Dermis microvascular lymphatic vessel endothelial cell (primary cell): Measurements from ENCODE around the gene MST1. TPM values are rescaled to one million over a fixed set of nuclear protein-coding genes. Genes with fewer than 3 reads are reported as not detected.

ENCODE experiments used
- DNase-seq, 2 donors: peaks; one replicate each; pipeline versions ENCODE4 v3.0.0 to v3.0.0-alpha.2; 2010; ENCODE audit warnings: low read depth in 2 of 2
- total RNA-seq: library from RNA; depleted of rRNA; stranded (reverse); fragments of >200 nt; gene quantifications from 2 replicates; pipeline ENCODE4 v1.2.1, GENCODE V29; 2014

MST1 gene
- total RNA-seq, 1 donor from 2014 or later, result 1.8 TPM

DNA sequence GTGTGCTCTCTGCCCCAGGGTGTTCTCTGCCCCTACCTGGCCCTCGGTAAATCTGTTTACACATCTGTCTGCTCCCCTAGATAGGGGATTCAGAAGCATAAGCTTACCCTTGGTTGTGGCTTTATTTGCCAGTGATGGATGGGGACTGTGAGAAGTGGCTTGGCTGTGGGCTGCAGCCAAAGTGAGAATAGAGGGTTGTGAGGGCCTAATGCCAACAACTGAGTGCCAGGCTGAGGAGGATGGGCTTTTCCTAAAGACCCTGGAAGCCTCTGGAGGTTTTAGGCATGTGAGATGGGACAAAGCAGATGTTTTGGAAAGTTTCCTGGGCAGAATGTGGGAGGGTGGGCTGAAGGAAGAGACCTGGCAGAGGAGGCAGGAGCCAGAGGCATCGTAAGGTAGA, 30.6 kb downstream of the MST1 start:
- DNase-seq, result no peak

DNA sequence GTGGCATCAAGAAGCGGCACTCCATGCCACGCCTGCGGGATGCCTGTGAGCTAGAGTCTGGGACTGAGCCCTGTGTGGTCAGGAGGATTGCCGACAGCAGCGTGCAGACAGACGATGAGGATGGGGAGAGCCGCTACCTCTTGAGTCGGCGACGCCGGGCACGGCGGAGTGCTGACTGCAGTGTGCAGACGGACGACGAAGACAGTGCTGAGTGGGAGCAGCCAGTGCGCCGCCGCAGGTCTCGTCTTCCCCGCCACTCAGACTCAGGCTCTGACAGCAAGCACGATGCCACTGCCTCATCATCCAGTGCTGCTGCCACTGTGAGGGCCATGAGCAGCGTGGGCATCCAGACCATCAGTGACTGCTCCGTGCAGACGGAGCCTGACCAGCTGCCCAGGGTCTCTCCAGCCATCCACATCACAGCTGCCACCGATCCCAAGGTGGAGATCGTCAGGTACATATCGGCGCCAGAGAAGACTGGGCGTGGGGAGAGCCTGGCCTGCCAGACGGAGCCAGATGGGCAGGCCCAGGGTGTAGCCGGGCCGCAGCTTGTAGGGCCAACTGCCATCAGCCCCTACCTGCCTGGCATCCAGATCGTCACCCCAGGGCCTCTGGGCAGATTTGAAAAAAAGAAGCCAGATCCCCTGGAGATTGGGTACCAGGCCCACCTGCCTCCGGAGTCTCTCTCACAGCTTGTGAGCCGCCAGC, 31.9 kb downstream of the MST1 start:
- DNase-seq, result no peak

DNA sequence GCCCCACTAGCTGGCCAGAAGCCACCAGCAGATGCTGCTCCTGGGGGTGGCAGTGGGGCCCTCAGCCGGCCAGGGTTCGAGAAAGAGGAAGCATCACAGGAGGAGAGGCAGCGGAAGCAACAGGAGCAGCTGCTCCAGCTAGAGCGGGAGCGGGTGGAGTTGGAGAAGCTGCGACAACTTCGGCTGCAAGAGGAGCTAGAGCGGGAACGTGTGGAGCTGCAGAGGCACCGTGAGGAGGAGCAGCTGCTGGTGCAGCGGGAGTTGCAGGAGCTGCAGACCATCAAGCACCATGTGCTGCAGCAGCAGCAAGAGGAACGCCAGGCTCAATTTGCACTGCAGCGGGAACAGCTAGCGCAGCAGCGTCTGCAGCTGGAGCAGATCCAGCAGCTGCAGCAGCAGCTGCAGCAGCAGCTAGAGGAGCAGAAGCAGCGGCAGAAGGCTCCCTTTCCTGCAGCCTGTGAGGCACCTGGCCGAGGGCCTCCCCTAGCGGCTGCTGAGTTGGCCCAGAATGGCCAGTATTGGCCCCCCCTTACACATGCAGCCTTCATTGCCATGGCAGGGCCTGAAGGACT, 32.6 kb downstream of the MST1 start:
- no peak for DNase-seq

DNA sequence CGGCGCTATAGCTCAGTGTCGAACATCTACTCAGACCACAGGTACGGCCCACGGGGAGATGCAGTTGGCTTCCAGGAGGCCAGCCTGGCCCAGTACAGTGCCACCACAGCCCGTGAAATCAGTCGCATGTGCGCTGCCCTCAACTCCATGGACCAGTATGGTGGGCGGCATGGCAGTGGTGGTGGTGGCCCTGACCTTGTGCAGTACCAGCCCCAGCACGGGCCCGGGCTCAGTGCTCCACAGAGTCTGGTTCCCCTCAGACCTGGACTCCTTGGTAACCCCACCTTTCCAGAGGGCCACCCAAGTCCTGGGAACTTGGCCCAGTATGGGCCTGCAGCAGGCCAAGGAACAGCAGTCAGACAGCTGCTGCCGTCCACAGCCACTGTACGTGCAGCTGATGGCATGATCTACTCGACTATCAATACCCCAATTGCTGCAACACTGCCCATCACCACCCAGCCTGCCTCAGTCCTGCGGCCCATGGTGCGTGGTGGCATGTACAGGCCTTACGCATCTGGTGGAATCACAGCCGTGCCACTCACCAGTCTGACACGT, 33.5 kb downstream of the MST1 start:
- no peak for DNase-seq

DNA sequence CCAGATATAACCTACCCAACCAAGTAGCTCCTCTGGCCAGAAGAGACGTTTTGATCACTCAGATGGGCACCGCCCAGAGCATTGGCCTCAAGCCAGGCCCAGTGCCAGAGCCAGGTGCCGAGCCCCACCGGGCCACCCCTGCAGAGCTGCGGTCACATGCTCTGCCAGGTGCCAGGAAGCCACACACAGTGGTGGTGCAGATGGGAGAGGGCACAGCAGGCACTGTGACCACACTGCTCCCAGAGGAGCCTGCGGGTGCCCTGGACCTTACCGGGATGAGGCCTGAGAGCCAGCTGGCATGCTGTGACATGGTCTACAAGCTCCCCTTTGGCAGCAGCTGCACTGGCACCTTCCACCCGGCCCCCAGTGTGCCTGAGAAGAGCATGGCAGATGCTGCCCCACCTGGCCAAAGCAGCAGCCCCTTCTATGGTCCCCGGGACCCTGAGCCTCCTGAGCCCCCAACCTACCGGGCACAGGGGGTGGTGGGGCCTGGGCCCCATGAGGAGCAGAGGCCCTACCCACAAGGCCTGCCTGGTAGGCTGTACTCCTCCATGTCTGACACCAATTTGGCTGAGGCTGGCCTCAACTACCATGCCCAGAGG, 34.2 kb downstream of the MST1 start:
- no peak for DNase-seq

DNA sequence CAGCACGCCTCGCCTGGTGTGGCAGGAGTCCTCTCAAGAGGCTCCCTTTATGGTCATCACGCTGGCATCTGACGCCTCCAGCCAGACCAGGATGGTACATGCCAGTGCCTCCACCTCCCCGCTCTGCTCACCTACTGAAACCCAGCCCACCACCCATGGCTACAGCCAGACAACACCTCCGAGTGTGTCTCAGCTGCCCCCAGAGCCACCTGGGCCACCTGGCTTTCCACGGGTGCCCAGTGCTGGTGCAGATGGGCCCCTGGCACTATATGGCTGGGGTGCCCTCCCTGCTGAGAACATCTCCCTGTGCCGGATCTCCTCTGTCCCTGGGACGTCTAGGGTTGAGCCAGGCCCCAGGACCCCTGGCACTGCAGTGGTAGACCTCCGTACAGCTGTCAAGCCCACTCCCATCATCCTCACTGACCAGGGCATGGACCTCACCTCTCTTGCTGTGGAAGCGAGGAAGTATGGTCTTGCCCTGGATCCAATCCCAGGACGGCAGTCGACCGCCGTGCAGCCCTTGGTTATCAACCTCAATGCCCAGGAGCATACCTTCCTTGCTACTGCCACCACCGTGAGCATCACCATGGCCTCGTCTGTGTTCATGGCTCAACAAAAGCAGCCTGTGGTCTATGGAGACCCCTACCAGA, 35.0 kb downstream of the MST1 start:
- no peak for DNase-seq

DNA sequence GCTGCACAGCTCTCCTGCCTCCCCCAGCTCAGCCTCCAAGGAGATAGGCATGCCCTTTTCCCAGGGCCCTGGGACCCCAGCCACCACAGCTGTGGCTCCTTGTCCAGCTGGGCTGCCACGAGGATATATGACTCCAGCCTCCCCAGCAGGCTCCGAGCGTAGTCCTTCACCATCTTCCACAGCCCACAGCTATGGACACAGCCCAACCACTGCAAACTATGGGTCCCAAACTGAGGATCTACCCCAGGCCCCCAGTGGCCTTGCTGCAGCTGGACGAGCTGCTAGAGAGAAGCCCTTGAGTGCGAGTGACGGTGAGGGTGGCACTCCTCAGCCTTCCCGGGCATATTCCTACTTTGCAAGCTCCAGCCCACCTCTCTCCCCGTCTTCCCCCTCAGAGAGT, 35.7 kb downstream of the MST1 start:
- DNase-seq, result no peak

DNA sequence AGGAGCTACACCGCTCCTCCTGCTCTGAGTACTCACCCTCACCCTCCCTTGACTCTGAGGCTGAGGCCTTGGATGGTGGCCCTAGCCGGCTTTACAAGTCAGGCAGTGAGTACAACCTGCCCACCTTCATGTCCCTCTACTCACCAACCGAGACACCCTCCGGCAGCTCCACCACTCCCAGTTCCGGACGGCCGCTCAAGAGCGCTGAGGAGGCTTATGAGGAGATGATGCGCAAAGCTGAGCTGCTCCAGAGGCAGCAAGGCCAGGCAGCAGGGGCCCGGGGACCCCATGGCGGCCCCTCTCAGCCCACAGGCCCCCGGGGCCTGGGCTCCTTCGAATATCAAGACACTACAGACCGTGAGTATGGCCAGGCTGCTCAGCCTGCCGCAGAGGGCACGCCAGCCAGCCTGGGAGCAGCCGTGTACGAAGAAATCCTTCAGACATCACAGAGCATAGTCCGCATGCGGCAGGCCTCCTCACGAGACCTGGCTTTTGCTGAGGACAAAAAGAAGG, 36.3 kb downstream of the MST1 start:
- DNase-seq, result no peak

DNA sequence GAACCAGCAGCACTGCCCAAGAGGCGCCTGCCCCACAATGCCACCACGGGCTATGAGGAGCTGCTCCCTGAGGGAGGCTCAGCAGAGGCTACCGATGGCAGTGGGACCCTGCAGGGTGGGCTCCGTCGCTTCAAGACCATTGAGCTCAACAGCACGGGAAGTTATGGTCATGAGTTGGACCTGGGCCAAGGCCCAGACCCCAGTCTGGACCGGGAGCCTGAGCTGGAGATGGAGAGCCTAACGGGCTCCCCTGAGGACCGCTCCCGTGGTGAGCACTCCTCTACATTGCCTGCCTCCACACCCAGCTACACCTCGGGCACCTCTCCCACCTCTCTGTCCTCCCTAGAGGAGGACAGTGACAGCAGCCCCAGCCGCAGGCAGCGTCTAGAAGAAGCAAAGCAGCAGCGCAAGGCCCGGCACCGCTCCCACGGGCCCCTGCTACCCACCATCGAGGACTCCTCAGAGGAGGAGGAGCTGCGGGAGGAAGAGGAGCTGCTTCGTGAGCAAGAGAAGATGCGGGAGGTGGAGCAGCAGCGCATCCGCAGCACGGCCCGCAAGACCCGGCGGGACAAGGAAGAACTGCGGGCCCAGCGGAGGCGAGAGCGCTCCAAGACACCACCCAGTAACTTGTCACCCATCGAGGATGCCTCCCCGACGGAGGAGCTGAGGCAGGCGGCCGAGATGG, 36.9 kb downstream of the MST1 start:
- no peak for DNase-seq

DNA sequence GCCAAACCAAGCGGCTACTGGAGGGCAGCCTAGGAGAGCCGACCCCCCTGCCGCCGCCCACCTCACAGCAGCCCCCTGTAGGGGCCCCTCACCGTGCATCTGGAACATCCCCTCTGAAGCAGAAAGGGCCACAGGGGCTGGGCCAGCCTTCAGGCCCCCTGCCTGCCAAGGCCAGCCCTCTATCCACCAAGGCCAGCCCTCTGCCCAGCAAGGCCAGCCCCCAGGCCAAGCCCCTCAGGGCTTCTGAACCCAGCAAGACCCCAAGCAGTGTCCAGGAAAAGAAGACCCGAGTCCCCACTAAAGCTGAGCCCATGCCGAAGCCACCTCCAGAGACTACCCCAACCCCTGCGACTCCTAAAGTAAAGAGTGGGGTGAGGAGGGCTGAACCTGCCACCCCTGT, 38.6 kb downstream of the MST1 start:
- no peak for DNase-seq

DNA sequence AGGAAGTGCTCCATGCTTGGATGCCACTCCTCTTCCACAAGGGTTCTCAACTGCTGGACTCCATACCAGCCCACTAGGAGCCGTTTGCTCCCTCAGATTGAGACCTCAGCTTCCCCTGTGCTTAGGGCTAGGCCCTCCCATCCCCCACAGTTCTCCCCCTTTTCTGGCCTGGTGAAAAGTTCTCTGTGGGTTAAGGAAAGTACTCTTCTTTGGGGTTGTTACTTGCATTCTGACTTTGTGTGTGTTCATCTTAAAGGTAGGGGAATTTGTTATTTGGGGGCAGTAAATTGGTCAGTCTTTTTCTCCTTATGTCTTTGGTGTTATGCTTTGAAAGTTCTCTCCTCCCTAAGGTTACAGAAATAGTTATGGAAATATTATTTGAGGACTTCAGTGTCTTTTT, 39.1 kb downstream of the MST1 start:
- no peak for DNase-seq

DNA sequence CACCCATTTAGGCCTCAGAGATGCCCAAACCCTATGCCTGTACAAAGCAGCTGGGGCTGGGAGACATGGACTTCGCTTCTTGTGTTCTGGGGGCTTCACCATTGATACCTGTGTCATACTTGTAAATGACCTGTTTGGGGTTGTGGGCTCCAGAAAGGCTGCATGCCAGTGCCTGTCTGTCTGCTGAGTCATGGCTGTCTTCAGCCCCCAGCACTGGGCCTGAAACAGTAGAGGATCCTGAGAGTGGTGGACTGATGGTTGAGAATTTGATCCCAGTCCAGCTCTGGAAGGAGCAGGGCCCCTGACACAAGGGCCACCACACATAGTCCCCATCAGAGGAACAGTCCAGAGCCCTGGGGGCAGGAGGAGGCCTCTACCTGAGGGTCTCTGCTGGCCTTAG, 39.7 kb downstream of the MST1 start:
- no peak for DNase-seq

DNA sequence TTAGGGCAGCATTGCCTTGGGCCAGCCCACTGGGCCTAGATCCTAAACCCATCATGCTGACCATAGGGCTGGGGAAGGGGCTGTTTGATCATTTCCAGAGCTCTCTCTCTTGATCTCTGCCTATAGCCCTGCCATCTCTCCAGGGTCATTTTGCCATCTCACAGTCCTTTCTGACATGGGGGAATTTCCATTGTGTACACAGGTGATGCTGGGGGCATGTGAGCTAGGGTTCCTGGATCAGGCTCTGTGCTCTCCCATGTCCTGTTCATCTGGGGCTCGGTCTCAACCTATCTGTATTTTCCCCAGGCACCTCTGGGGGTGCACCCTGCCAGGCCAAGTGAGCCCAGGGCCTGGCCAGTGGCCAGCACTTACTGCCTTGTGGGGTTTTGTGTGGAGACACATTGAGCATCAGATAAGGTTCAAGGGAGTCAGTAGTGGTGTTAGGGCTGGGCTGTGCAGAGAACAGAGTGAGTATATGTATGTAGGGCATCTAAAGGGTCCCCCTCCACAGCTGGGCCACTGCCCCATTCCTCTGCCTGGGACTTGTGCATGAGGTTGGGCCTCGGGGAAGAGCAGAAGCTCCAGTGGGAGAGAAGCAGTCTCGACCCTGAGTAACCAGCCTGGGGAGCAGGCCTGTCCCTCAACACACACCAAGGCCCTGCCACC, 40.8 kb downstream of the MST1 start:
- DNase-seq, result no peak

DNA sequence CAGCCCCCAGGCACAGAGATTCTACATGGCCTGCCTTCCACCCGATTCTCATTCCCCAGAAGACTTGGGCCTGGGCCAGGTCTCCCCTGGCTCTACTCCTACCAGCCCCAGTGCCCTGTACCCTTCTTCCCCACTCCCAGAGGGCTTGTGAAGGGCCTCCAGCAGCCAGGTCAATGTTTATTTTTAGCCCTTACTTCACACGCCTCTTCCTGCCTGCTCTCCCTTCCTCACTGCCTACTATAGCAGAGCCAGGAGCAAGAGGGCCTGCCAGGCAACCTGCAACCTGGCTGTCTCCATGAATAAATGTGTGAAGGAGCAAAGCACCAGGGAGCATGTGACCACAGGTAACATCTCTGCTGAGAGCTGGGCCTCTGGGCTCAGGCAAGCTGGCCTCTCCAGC, 41.5 kb downstream of the MST1 start:
- DNase-seq, result no peak

DNA sequence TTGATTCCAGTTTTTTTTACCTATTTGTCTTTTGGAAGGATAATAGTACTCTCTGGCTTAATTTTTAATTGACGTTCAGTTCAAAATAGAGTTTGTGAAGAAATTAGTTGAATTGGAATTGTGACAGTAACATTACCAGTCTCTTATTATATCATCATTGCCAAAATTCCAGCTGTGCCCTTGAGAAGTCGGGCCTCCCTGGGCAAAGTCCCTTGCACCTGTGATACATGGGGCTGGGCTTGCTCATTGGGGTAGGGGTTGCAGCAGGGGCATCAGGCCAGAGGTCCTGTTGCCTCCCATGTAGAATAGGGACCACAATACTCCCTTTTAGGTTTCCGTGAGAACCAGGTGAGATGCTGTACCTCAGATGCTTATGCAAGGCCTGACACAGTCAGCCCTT, 43.0 kb downstream of the MST1 start:
- DNase-seq, result no peak

DNA sequence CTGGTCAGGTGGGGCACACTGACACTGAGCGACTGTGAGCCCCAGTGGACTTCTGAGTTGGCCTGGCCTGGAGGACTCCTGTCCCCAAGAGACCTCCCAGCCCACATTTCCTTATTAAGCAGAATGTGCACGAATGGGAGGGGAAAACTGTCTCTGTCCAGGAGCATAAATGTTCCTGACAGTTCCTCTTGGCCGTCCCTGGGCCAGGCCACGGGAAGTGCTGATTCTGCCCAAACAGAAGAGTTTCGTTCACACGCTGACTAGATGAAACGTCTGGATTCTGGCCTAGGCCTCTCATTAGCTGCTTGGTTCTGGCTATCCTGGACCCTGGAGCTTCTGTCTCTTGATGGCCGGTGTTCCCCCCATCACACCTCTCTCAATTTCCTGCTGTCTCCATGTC, 44.6 kb downstream of the MST1 start:
- DNase-seq, result no peak

DNA sequence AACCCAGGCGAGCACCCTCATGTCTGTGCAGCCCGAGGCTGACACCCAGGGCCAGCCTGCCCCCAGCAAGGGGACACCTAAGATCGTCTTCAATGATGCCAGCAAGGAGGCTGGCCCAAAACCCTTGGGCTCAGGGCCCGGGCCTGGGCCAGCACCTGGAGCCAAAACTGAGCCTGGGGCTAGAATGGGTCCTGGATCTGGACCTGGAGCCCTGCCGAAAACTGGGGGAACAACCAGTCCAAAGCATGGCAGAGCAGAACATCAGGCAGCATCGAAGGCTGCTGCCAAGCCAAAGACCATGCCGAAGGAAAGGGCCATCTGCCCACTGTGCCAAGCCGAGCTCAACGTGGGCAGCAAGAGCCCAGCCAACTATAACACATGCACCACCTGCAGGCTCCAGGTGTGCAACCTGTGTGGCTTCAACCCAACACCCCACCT, 46.5 kb downstream of the MST1 start:
- no peak for DNase-seq

DNA sequence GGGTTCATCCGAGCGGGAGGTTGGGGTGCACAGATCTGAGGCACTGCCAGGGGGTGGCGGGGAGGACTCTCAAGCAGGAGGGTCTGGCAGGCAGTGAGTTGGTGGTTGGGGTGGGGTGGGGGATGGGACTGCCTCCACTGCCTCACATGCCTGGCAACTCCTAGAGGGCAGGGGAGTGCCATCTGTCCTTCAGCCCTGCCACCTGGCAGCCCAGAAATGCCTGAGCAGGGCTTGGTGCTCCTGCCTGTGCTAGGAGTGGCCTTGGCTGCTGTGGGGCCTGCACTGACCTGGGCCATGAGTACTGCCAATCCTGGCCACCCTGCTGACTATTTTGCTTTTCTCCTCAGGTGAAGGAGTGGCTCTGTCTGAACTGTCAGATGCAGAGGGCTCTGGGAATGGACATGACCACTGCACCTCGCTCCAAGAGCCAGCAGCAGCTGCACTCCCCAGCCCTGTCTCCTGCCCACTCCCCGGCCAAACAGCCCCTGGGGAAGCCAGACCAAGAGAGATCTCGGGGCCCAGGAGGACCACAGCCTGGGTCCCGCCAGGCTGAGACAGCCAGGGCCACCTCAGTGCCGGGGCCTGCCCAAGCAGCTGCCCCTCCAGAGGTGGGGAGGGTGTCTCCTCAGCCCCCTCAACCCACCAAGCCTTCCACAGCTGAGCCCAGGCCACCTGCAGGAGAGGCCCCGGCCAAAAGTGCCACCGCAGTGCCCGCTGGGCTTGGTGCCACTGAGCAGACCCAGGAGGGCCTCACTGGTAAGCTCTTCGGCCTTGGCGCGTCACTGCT, 47.2 kb downstream of the MST1 start:
- DNase-seq, result no peak

DNA sequence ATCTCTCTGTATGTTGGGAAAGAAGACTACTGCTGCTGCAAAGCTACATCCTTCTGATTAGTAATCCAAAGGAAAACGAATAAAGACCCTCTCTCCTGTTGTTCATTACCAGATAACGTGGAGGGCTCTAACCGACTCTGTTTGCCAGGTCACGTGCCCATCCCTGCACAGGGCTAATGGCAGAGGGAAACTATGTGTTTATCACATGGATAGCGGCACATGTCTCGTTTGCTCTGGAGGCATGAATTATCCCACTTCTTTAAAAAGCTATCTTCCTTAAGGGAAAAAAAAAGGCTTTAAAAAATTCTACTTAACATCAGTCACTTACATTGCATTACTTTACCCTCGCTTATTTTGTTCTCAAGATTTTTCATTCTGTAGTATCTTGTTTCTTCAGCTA, 48.0 kb downstream of the MST1 start:
- DNase-seq, result no peak

DNA sequence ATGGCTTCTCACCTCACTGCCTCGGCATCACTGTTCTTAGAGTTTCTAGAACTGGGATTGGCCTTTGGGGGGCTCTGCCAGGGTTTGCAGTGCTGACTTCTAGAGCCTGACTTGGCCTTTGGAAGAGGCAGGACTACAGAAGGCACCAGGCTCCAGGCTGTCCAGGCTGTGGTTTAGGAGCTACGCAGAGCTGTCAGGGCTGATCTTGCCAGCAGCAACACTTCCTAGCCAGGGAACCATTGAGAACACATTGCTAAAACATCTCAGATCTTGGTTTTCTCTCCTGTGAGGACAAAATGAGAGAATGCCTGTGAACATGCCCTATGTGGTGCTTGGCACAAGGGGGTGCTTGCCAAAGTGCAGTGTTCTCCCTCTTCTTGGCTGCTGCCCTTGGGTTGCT, 49.7 kb downstream of the MST1 start:
- no peak for DNase-seq
